CD14-positive monocyte (primary cell): ENCODE results near the gene WDR91. TPM values are rescaled to one million over a fixed set of nuclear protein-coding genes. Genes with fewer than 3 reads are reported as not detected.
"Not testable (repeated sequence)": the region's sequence is repeated elsewhere in the genome, so short reads cannot be mapped to it uniquely, and the experiment has no call there.

Experiments
- DNase-seq, 3 donors: peaks; one replicate each; pipeline ENCODE4 v3.0.0-alpha.2; 2011 to 2022
- H2AFZ ChIP-seq: 2 replicates; pipeline ENCODE4 v1.6.0; 2012; ENCODE audit warnings: mild to moderate bottlenecking, low read depth, low read length, inconsistent platforms; ENCODE audit not compliant: insufficient read depth, poor library complexity, severe bottlenecking
- H3K27ac ChIP-seq, 2 donors: 1 replicate in 1 of 2; 2 replicates in 1 of 2; pipeline ENCODE4 v1.5.1; 2012 to 2013; ENCODE audit warnings: low read length in 2 of 2, control low read depth in 1 of 2, inconsistent platforms in 1 of 2, low read depth in 1 of 2, mild to moderate bottlenecking in 1 of 2
- H3K27me3 ChIP-seq, 2 donors: one replicate each; pipeline versions ENCODE4 v1.6.0 to v1.6.1; 2011 to 2013; ENCODE audit warnings: low read length in 2 of 2; ENCODE audit not compliant: control insufficient read depth in 2 of 2, insufficient read depth in 2 of 2
- H3K36me3 ChIP-seq, 2 donors: replicated peaks in 1 of 2; 1 replicate in 1 of 2; 2 replicates in 1 of 2; pipeline versions ENCODE4 v1.5.1 to v1.6.1; 2012 to 2013; ENCODE audit warnings: low read length in 2 of 2, control low read depth in 1 of 2, inconsistent platforms in 1 of 2, mild to moderate bottlenecking in 1 of 2; ENCODE audit not compliant: insufficient read depth in 2 of 2, control insufficient read depth in 1 of 2
- H3K4me1 ChIP-seq, 2 donors: 1 replicate in 1 of 2; 2 replicates in 1 of 2; pipeline versions ENCODE4 v1.5.1 to v1.6.1; 2012 to 2013; ENCODE audit warnings: low read length in 2 of 2, control low read depth in 1 of 2, inconsistent platforms in 1 of 2, mild to moderate bottlenecking in 1 of 2, moderate library complexity in 1 of 2; ENCODE audit not compliant: insufficient read depth in 2 of 2, control insufficient read depth in 1 of 2
- H3K4me2 ChIP-seq: replicated peaks from 2 replicates; pipeline ENCODE3; 2012; ENCODE audit warnings: low read length, moderate library complexity, mild to moderate bottlenecking; ENCODE audit not compliant: poor library complexity, severe bottlenecking; ENCODE audit errors: extremely low read depth
- H3K4me3 ChIP-seq, 3 experiments: fragments of 200-600 bp in 1 of 3; sonication (generic) in 1 of 3; replicated peaks in 1 of 3; 1 replicate in 2 of 3; 2 replicates in 1 of 3; pipeline ENCODE4 v1.5.1; 2011 to 2013; ENCODE audit warnings: low read length in 3 of 3, mild to moderate bottlenecking in 3 of 3, control low read depth in 2 of 3, low read depth in 2 of 3, inconsistent platforms in 1 of 3, moderate library complexity in 1 of 3
- H3K79me2 ChIP-seq: 2 replicates; pipeline ENCODE4 v1.6.0; 2012; ENCODE audit warnings: mild to moderate bottlenecking, control low read depth, inconsistent platforms, low read length, moderate library complexity; ENCODE audit not compliant: insufficient read depth
- H3K9ac ChIP-seq: 2 replicates; pipeline ENCODE4 v1.6.0; 2017; ENCODE audit warnings: low read length, mild to moderate bottlenecking; ENCODE audit not compliant: insufficient read depth, poor library complexity, severe bottlenecking
- H3K9me3 ChIP-seq, 2 donors: replicated peaks in 1 of 2; 1 replicate in 1 of 2; 2 replicates in 1 of 2; pipeline versions ENCODE4 v1.5.1 to v1.6.1; 2012 to 2013; ENCODE audit warnings: low read length in 2 of 2, control low read depth in 1 of 2; ENCODE audit not compliant: control insufficient read depth in 1 of 2, insufficient read depth in 1 of 2
- H4K20me1 ChIP-seq: 2 replicates; pipeline ENCODE4 v1.6.0; 2012; ENCODE audit warnings: mild to moderate bottlenecking, low read length, control low read depth, moderate library complexity; ENCODE audit not compliant: insufficient read depth
- H3K27ac Mint-ChIP-seq, 7 donors: one replicate each; pipeline ENCODE4 v1.8.0; 2020; ENCODE audit warnings: mild to moderate bottlenecking in 7 of 7, mixed read lengths in 7 of 7, moderate library complexity in 6 of 7, inconsistent platforms in 2 of 7
- H3K27me3 Mint-ChIP-seq, 3 donors: one replicate each; pipeline ENCODE4 v1.8.0; 2021 to 2022; ENCODE audit warnings: low read depth in 3 of 3, mild to moderate bottlenecking in 3 of 3, mixed read lengths in 3 of 3, moderate library complexity in 3 of 3, inconsistent platforms in 1 of 3
- H3K36me3 Mint-ChIP-seq, 2 donors: one replicate each; pipeline ENCODE4 v1.8.0; 2020; ENCODE audit warnings: mixed read lengths in 2 of 2, inconsistent platforms in 1 of 2, mild to moderate bottlenecking in 1 of 2
- H3K4me1 Mint-ChIP-seq: one replicate; pipeline ENCODE4 v1.8.0; 2020; ENCODE audit warnings: mild to moderate bottlenecking, mixed read lengths
- H3K4me3 Mint-ChIP-seq, 2 donors: one replicate each; pipeline ENCODE4 v1.8.0; 2020; ENCODE audit warnings: mild to moderate bottlenecking in 2 of 2, mixed read lengths in 2 of 2, moderate library complexity in 1 of 2
- H3K9me3 Mint-ChIP-seq, 7 donors: one replicate each; pipeline ENCODE4 v1.8.0; 2020 to 2022; ENCODE audit warnings: mixed read lengths in 7 of 7, mild to moderate bottlenecking in 6 of 7, moderate library complexity in 6 of 7, inconsistent platforms in 2 of 7
- WGBS: methylation state at CpG from one replicate; pipeline ENCODE4 v1.1.5; 2013; ENCODE audit warnings: missing lambda C conversion rate; ENCODE audit not compliant: insufficient coverage; 5-methylcytosine and 5-hydroxymethylcytosine counted together
- intact Hi-C, 2 donors: fragments of 100-400 bp; cut with micrococcal nuclease; formaldehyde crosslinking; loops; one replicate each; pipeline versions ENCODE4 v1.15.0 to v1.15.1; 2023
- polyA plus RNA-seq, 3 donors: library from polyadenylated mRNA; depleted of rRNA in 1 of 3; unstranded in 2 of 3; stranded (reverse) in 1 of 3; fragments of 300-500 nt in 2 of 3; fragments of >200 nt in 1 of 3; fragmentation: Illumina TruSeq in 2 of 3; gene quantifications; 1 replicate in 2 of 3; 2 replicates in 1 of 3; pipeline ENCODE4 v1.2.3, GENCODE V29; 2012 to 2021
- TF ChIP-seq, protein P1 (sequence below): fragments of 200-600 bp; IDR thresholded peaks from one replicate; pipeline ENCODE4 v1.8.0; 2022; ENCODE audit warnings: antibody characterized with exemption, mild to moderate bottlenecking

Gene WDR91
- polyA plus RNA-seq, 3 donors, result 2.5 to 35.0 (median 3.9) TPM

DNA sequence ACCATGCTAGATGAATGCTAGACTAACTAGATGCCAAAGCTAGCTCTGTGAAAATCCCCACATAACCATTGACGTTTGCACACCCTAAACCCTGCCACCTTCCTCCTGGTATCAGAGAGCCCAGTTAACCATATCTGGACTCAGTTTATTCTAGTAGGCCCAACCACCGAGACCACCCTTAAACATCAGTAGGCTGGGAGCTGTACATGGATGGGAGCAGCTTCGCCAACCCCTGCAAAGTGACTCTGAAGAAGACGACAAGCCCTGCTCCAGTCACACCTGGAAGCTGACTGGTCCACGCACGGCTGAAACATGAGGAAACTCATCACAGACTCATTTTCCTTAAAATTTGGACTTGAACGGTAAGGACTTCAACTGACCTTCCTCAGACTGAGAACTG is 36.4 kb downstream of the WDR91 start:
- Histone ChIP-seq H3K79me2 (peaks cover 1% of the 10 kb centered on the region), H3K9me3 (peaks cover 6 to 9% of the 10 kb centered on the region in 2 donors), H3K27ac (no peak overlapping the region), H3K4me2 (no peak overlapping the region), H3K36me3 (peaks cover 0 to 2% of the 10 kb centered on the region in 2 donors), H3K27me3 (no peaks in the 10 kb centered on the region), H2AFZ (no peak overlapping the region), H3K4me3 (no peak overlapping the region), H3K9ac (no peak overlapping the region), H4K20me1 (no peaks in the 10 kb centered on the region), H3K4me1 (peaks cover 13 to 21% of the 10 kb centered on the region in 2 donors)
- Mint-ChIP-seq H3K4me1 (peaks cover 14% of the 10 kb centered on the region), H3K27ac (peak overlapping the region in 1 of 7 donors; percentile 46), H3K4me3 (no peak overlapping the region), H3K9me3 (peaks cover 0 to 11% (median 5%) of the 10 kb centered on the region in 7 donors), H3K27me3 (peaks cover 0 to 2% (median 1%) of the 10 kb centered on the region in 3 donors), H3K36me3 (peaks cover 4 to 9% of the 10 kb centered on the region in 2 donors)
- intact Hi-C loops, result loop anchor here (5.0 kb wide), 2 partner anchors 37 to 188 kb away; partner anchors contain the start of genes AGBL3 (in 1 of the 2) and WDR91 (in 1 of the 2)
- no peak for DNase-seq
- 100% methylated on average over 1 of the region's 7 CpGs for WGBS
- TF ChIP-seq, protein P1, sequence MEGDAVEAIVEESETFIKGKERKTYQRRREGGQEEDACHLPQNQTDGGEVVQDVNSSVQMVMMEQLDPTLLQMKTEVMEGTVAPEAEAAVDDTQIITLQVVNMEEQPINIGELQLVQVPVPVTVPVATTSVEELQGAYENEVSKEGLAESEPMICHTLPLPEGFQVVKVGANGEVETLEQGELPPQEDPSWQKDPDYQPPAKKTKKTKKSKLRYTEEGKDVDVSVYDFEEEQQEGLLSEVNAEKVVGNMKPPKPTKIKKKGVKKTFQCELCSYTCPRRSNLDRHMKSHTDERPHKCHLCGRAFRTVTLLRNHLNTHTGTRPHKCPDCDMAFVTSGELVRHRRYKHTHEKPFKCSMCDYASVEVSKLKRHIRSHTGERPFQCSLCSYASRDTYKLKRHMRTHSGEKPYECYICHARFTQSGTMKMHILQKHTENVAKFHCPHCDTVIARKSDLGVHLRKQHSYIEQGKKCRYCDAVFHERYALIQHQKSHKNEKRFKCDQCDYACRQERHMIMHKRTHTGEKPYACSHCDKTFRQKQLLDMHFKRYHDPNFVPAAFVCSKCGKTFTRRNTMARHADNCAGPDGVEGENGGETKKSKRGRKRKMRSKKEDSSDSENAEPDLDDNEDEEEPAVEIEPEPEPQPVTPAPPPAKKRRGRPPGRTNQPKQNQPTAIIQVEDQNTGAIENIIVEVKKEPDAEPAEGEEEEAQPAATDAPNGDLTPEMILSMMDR, result no peak

DNA sequence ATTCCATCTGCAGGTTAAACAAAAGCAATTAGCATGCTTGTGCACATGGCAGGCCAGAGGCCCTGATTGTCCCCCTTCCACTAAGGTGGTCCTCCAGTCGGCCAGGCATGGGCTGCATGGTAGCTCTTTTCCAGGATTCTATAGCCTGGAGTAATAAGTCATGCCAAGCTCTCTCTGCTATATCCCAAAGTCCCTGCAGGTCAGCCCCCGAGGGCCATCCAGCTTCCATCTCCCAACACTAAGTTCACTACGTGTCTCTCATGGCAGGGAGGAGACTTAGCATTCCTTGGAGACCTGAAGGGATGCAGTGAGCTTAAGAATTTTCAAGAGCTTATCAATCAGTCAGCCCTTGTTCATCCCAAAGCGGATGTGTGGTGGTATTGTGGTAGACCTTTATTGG is 37.4 kb downstream of the WDR91 start:
- Mint-ChIP-seq H3K36me3 (peaks cover 5 to 11% of the 10 kb centered on the region in 2 donors), H3K4me1 (peaks cover 24% of the 10 kb centered on the region)
- H3K4me1 ChIP-seq, result peaks cover 23 to 31% of the 10 kb centered on the region in 2 donors
- H3K4me2 ChIP-seq, H3K9me3 ChIP-seq, DNase-seq, H3K27ac ChIP-seq, H3K4me3 ChIP-seq, H4K20me1 ChIP-seq, H3K27ac Mint-ChIP-seq, H3K27me3 Mint-ChIP-seq, H2AFZ ChIP-seq, H3K27me3 ChIP-seq, H3K9ac ChIP-seq, H3K36me3 ChIP-seq, H3K4me3 Mint-ChIP-seq, H3K9me3 Mint-ChIP-seq: not testable (repeated sequence)
- H3K79me2 ChIP-seq, result peaks cover 11% of the 10 kb centered on the region
- WGBS, result no CpG with 5 or more reads among the region's 4 CpGs
- intact Hi-C loops, result loop anchor here (5.0 kb wide), 2 partner anchors 38 to 187 kb away; partner anchors contain the start of genes AGBL3 (in 1 of the 2) and WDR91 (in 1 of the 2)

DNA sequence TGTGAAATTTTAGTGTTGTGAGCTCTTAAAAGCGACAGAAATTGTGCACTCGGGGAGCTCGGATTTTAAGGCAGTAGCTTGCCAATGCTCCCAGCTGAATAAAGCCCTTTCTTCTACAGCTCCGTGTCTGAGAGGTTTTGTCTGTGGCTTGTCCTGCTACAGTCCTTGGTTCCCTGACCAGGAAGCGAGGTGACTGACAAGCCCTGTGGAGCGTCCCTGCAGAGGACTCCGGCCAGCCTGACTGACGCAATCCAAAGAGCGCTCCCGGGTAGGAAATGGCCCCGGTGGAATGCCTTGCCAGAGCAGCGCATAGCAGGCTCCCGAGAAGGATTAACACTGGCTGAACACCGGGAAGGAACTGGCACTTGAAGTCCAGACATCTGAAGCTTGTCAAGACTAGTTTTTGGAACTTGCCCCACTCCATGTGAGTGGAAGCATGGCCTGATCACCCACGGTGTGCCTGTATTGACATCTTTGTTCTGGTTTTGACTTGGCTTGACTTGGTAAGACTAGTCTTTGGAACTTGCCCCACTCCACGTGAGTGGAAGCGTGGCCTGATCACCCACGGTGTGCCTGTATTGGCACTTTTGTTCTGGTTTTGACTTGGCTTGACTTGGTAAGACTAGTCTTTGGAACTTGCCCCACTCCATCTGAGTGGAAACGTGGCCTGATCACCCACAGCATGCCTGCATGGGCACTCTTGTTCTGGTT is 39.6 kb downstream of the WDR91 start:
- Histone ChIP-seq H3K9ac (peak overlapping the region; percentile 12), H2AFZ (peak overlapping the region; percentile 86), H3K79me2 (peaks cover 31% of the 10 kb centered on the region), H3K4me2 (peak overlapping the region; percentile 30), H3K27ac (peak overlapping the region; percentile 95 to 96), H3K4me3 (peak overlapping the region in 1 of 3 experiments; percentile 41), H4K20me1 (peaks cover 14% of the 10 kb centered on the region), H3K4me1 (peaks cover 45 to 53% of the 10 kb centered on the region in 2 donors)
- not testable (repeated sequence) for H3K36me3 ChIP-seq, H3K27me3 ChIP-seq, H3K9me3 Mint-ChIP-seq, H3K9me3 ChIP-seq, H3K27me3 Mint-ChIP-seq
- Mint-ChIP-seq H3K4me1 (peaks cover 45% of the 10 kb centered on the region), H3K4me3 (peak overlapping the region; percentile 46 to 85), H3K27ac (peak overlapping the region; percentile 90 to 97 (median 94)), H3K36me3 (peaks cover 23 to 26% of the 10 kb centered on the region in 2 donors)
- 46% methylated on average over 14 of the region's 19 CpGs for WGBS
- intact Hi-C loops, result loop anchor here (5.0 kb wide), 2 partner anchors 41 to 184 kb away; partner anchors contain the start of genes AGBL3 (in 1 of the 2) and WDR91 (in 1 of the 2)
- peak in 2 of 3 donors; percentile 35 to 47 for DNase-seq
